ENCODE data around the gene ANKRD40CL. TPM values are rescaled to one million over a fixed set of nuclear protein-coding genes. Genes with fewer than 3 reads are reported as not detected.
"Not testable (repeated sequence)": the region's sequence is repeated elsewhere in the genome, so short reads cannot be mapped to it uniquely, and the experiment has no call there.

The ANKRD40CL gene, protein sequence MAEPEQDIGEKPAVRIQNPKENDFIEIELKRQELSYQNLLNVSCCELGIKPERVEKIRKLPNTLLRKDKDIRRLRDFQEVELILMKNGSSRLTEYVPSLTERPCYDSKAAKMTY
- polyA plus RNA-seq (ENCODE audit: insufficient read length), result not detected

GRCh38 chr17:50767446-50767845 is at the start of gene ANKRD40CL:
ANKRD40CL (minus strand) TSS chr17:50767518; CDS start chr17:50766913, 605 bp downstream.
- no peak for DNase-seq

GRCh38 chr17:50816271-50816670 is 49.0 kb upstream of the ANKRD40CL start:
- DNase-seq, result no peak

DNA sequence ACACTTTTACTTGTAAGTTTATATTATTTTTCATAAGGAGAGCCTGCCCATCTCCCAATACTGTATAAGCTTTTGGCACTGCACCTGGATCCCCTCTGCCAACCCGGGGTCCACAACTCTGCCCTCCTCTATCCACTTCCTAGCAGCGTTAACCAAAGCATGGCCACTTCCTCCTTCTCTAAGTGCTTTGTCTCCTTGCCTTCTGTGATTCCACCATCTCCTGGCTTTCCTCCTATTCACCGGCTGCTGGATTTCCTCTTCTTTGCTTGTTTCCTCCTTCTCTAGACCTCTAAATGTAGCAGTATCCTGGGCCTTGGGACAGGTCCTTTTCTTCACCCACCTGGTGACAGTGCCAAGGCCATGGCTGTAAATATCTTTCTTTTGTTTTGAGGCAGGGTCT is 48.1 kb upstream of the ANKRD40CL start:
- DNase-seq, result no peak

GRCh38 chr17:50813583-50813982 is 46.3 kb upstream of the ANKRD40CL start:
- no peak for DNase-seq

DNA sequence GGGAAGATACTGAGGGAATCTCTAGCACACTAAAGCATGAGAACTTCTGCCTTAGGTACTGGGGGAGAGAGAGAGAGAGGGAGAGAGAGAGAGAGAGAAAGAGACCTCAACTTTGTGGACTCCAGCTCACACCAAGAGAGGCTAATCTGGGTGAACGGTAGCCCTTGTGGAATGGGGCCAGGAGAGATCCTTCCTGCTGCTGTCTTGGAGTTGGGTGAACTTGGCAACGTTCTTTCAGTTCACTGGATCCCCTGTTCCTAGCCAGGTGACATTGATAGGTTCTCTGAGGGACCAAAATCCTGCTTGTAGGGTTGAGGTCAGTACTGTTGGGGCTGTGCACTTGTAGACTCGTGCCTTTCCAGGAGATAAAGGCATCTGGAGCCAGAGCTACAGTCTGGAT is 41.6 kb upstream of the ANKRD40CL start:
- no peak for DNase-seq

DNA sequence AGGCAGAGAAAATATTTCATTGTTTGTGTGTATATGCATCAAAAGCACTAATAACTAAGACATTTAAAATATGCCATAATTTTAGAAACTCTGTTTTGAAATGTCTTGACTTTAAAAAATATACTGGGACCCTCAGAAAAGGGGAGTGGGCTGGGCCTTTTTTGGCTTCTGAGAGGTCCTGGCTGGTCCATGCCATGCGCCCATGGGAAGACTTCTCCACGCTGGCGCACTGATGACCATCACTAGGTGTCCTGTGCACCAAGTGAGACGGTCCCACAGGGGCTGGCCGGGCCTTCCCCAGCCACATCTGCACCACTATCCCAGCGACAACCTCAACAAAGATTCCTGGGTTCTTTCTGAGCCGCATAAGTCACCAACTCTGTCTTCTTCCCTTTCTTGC is 41.1 kb upstream of the ANKRD40CL start:
- no peak for DNase-seq

DNA sequence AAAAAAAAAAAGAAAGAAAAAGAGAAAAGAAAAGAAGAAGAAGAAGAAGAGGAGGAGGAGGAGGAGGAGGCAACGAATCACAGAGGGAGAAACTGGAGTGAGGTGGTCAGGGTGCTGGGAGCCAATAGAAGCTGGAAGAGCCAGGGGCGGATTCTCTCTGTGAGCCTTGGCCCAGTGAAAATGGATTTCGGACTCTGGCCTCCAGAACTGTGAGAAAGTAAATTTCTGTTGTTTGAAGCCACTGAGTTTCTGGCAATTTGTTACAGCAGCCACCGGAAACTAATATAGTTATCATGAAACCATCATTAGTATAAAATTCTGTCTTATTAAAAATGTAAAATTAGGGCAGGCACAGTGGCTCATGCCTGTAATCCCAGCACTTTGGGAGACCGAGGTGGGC is 40.4 kb upstream of the ANKRD40CL start:
- DNase-seq, result no peak

DNA sequence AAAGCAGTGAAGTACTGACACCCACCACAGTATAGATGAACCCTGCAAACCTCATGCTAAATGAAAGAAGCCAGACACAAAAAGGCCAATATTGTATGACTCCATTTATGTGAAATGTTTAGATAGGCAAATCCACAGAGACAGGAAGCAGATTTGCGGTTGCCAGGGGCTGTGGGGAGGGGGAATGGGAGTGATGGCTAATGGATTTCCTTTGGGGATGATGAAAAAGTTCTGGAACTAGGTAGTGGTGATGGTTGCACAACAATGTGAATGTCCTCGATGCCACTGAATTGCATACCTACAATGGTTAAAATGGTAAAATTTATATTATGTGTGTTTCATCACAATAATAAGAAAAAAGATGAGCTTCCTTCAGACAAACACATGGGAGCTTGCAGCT is 39.7 kb upstream of the ANKRD40CL start:
- DNase-seq, result no peak

DNA sequence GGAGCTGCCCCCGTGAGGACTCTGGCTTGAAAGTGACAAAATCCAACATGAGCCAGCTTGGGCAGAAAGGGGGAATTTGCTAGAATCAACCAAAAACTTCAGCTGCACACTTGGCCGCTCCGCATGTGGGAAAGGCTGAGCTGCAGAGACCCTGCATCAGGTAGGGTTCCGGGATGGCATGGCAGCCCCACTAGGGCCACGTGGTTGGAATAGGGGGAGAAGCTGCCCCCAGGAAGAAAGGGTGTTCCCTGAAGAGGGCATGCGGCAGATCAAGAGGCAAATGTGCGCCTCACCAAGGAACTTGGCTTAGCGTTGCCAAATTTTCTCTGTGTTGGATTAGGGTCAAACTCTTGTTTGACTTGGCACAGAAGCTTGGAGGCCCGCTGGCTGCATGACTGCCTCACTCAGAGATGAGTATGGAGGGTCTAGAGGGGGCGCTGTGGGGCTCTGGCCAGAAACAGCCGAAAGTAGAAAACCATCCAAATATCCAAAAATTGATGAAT is 38.9 kb upstream of the ANKRD40CL start:
- DNase-seq, result no peak

GRCh38 chr17:50805486-50805885 is 38.2 kb upstream of the ANKRD40CL start:
- no peak for DNase-seq

DNA sequence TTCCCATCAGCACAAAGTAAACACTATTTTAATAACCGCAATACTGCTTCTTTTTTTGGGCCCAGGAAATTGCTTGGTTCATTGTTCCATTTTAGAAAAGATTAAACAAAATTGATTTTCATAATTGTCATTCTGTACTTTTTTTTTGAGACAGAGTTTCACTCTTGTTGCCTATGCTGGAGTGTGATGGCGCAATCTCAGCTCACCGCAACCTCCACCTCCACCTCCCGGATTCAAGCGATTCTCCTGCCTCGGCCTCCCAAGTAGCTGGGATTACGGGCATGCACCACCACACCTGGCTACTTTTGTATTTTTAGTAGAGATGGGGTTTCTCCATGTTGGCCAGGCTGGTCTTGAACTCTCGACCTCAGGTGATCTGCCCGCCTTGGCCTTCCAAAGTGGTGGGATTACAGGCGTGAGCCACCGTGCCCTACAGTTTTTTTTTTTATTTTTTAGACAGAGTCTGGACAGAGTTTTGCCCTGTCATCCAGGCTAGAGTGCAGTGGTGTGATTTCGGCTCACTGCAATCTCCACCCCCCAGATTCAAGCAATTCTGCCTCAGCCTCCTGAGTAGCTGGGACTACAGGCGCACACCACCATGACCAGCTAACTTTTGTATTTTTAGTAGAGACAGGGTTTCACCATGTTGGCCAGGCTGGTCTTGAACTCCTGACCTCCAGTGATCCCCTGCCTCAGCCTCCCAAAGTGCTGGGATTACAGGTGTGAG is 37.6 kb upstream of the ANKRD40CL start:
- DNase-seq, result not testable (repeated sequence)

DNA sequence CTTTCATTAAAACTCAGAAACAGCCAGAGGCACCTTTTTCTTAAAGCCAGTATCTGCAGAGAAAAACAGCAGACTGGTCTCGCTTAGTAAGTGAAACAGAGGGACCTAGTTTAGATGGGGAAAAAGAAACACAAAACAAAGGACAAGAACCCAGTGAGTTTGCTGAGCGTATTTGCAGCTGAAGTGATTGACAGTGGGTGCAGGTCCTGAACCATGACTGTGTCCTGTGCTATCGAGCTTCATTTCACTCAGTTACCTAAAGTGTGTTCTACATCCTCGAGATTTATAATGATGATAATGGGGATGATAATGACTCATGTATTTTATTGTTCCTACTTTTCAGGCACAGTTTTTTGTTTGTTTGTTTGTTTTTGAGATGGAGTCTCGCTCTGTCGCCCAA is 36.4 kb upstream of the ANKRD40CL start:
- no peak for DNase-seq

- no peak for DNase-seq
These were observed 35.6 kb upstream of the ANKRD40CL start for GRCh38 chr17:50802609-50803571.

DNA sequence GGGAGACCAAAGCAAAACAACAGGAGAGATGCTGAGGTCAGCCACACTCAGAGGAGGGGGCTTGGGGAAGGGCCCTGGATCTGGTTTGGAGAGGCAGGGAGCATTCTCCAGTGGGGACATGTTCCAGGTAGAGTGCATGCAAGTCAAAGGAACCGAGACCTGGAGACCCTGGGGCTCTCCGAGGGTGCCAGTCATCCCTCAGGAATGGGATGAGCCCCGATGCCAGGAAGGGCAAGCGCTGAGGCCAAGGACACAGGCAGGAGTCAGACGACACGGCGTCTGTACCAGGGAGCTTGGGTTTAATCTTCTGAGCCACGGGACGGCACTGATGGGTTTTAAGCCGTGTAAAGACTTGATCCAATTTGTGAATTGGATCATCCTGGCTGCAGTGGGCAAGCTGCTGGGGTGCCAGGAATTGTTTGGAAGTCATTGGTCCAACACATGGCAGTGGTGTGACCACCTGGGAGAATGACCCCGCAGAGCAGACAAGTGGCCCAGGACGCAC is 32.9 kb upstream of the ANKRD40CL start:
- no peak for DNase-seq

DNA sequence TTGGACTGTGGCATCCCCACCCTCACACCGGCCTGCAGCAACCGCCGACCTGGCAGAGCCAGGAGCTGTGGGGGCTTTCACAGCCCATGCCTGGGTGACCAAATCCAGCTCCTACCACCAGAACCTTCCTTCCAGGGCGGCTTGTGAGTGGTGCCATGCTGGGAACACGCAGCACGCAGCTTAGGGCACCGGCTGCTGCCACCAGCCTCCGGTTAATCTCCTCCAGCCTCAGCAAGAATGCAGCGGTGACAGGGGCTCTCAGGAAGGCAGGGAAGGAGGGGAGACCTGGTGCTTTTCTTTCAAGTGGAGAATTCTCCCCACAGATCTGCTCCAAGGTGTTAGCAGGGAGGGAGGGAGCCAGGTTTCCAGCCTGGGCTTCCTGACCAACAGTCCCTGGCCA is 32.3 kb upstream of the ANKRD40CL start:
- no peak for DNase-seq

GRCh38 chr17:50798424-50799288 is 31.3 kb upstream of the ANKRD40CL start:
- no peak for DNase-seq

DNA sequence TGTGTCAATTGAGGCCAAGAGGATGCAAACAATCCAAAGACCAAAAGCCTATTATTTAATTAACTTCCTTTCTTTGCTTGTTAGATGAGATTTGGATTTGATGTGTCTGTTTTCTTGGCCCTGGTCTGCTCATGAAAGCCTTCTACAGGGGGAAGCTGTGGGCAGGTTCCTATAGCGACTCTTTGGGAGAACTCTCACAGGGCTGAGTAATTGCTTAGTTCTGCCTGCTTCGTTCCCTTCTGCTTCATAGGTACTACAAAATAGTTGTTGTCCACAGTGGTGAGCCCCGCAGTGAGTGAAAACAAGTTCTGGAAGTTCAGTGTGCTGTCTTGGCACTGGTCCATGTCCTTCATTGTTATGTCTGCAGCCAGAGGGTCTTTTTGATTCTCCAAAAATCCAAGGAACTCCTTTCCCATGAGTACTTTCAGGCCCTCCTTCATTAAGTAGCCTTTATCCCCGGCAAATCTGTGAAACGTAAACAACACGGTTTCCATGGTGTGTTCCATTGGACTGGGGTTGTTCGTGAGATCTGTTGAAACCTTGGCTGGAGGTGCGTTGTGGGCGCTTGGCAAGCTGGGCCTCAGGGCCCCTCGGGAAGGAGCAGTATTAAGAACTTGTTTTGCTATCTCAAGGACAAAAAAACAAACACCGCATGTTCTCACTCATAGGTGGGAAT is 30.0 kb upstream of the ANKRD40CL start:
- no peak for DNase-seq

- no peak for DNase-seq
These were observed 27.0 kb upstream of the ANKRD40CL start for GRCh38 chr17:50794361-50794760.

DNA sequence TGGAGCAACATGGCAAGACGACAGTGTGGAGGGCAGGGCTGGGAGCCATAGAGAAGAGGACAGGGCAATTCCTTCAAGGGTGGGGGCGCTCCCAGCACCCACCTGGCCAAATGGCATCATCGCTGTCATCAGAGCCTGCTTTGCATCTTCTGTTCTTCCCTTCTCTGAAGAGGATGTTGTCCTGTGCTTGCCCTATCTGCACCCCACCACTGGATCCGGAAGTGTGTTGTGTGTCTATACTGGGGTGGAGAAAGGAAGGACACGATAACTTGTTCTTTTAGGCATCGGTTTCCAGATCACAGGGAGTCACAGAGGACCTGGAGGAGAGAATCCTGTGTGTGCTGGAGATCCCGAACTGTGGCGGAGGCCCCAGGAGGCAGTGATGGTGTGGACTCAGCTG is 25.7 kb upstream of the ANKRD40CL start:
- no peak for DNase-seq

GRCh38 chr17:50792132-50792531 is 24.8 kb upstream of the ANKRD40CL start:
- no peak for DNase-seq

- DNase-seq, result no peak
These were observed 23.3 kb upstream of the ANKRD40CL start for GRCh38 chr17:50790618-50791017.

Data from hindlimb muscle (tissue), 1 donor.